ENCODE data around the gene MRPL24.

The MRPL24 gene

DNA sequence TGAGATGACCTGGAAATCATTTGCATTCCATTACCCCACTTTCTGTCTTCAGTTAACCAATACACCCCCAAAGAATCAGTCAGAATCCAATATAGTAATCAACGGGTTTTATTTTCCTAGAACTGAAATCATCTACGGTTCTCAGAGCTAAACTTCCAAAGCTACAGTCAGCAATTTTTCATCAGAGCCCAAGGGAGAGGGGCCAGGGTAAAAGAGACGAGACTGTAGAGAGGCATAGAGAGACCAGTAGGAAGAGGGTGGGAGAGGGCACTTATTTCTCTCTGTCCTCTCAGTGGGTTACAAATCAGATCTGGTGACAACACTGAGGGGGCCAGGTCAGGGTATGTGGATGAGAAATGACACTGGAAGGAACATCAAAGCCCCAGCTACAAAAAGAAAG is 1.1 kb upstream of the MRPL24 start:
- no peak for TF ChIP-seq GABPA (IDR thresholded peaks at IDR 0.05; ENCODE audit: low read depth)
- TF ChIP-seq, protein P1, sequence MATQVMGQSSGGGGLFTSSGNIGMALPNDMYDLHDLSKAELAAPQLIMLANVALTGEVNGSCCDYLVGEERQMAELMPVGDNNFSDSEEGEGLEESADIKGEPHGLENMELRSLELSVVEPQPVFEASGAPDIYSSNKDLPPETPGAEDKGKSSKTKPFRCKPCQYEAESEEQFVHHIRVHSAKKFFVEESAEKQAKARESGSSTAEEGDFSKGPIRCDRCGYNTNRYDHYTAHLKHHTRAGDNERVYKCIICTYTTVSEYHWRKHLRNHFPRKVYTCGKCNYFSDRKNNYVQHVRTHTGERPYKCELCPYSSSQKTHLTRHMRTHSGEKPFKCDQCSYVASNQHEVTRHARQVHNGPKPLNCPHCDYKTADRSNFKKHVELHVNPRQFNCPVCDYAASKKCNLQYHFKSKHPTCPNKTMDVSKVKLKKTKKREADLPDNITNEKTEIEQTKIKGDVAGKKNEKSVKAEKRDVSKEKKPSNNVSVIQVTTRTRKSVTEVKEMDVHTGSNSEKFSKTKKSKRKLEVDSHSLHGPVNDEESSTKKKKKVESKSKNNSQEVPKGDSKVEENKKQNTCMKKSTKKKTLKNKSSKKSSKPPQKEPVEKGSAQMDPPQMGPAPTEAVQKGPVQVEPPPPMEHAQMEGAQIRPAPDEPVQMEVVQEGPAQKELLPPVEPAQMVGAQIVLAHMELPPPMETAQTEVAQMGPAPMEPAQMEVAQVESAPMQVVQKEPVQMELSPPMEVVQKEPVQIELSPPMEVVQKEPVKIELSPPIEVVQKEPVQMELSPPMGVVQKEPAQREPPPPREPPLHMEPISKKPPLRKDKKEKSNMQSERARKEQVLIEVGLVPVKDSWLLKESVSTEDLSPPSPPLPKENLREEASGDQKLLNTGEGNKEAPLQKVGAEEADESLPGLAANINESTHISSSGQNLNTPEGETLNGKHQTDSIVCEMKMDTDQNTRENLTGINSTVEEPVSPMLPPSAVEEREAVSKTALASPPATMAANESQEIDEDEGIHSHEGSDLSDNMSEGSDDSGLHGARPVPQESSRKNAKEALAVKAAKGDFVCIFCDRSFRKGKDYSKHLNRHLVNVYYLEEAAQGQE (IDR thresholded peaks at IDR 0.05; ENCODE audit: insufficient replicate concordance, low read depth), result no peak
- peak overlapping the region; percentile 65 for H3K27ac ChIP-seq (replicated peaks)
- no peaks in the 10 kb centered on the region for H3K27me3 ChIP-seq (ENCODE audit: insufficient read depth, poor library complexity, severe bottlenecking)
- H3K4me3 ChIP-seq (replicated peaks; ENCODE audit: insufficient read depth, low read length), result no peak overlapping the region
- DNase-seq (ENCODE audit: low read depth in 1 of 2, low spot score in 1 of 2), result no peak

DNA sequence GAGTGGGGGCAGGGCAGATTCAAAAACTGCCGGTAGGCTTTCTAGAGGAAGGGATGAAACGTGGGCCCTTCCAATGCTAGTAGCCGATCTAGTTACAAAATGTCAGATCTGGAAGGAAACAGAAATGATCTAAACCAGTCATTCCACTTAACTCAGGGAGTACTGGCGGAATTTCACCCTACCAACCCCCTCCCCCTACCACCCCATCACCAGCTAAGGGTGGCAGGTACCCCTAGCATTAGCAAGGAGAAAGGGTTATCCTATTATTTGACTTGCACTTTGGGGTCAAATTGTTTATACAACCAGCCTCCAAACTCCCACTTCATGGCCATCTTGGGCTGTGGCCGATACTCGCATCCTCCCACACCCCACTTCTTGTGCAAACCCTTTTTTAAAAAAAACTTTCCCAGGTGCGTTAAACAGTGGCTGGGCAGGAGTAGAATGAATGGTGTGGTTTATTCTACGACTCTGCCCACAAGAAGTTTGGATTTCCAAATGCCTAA is 644 bp upstream of the MRPL24 start:
- Histone ChIP-seq H3K27me3 (ENCODE audit: insufficient read depth, poor library complexity, severe bottlenecking) (no peaks in the 10 kb centered on the region), H3K4me3 (replicated peaks; ENCODE audit: insufficient read depth, low read length) (peak overlapping the region; percentile 7; the same call in 1 of the 2 replicates), H3K27ac (replicated peaks) (peak overlapping the region; percentile 65)
- no peak for DNase-seq (ENCODE audit: low read depth in 1 of 2, low spot score in 1 of 2)
- no peak for TF ChIP-seq GABPA (IDR thresholded peaks at IDR 0.05; ENCODE audit: low read depth)
- TF ChIP-seq, protein P1 (IDR thresholded peaks at IDR 0.05; ENCODE audit: insufficient replicate concordance, low read depth), result no peak
- TF ChIP-seq POLR2AphosphoS5 (IDR thresholded peaks at IDR 0.05; ENCODE audit: low read depth), result no peak
- TF ChIP-seq, protein P2, sequence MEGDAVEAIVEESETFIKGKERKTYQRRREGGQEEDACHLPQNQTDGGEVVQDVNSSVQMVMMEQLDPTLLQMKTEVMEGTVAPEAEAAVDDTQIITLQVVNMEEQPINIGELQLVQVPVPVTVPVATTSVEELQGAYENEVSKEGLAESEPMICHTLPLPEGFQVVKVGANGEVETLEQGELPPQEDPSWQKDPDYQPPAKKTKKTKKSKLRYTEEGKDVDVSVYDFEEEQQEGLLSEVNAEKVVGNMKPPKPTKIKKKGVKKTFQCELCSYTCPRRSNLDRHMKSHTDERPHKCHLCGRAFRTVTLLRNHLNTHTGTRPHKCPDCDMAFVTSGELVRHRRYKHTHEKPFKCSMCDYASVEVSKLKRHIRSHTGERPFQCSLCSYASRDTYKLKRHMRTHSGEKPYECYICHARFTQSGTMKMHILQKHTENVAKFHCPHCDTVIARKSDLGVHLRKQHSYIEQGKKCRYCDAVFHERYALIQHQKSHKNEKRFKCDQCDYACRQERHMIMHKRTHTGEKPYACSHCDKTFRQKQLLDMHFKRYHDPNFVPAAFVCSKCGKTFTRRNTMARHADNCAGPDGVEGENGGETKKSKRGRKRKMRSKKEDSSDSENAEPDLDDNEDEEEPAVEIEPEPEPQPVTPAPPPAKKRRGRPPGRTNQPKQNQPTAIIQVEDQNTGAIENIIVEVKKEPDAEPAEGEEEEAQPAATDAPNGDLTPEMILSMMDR (IDR thresholded peaks at IDR 0.05; ENCODE audit: insufficient read depth, low read length), result no peak
- TF ChIP-seq SPI1 (IDR thresholded peaks at IDR 0.05; ENCODE audit: borderline replicate concordance, low read depth), result no peak

DNA sequence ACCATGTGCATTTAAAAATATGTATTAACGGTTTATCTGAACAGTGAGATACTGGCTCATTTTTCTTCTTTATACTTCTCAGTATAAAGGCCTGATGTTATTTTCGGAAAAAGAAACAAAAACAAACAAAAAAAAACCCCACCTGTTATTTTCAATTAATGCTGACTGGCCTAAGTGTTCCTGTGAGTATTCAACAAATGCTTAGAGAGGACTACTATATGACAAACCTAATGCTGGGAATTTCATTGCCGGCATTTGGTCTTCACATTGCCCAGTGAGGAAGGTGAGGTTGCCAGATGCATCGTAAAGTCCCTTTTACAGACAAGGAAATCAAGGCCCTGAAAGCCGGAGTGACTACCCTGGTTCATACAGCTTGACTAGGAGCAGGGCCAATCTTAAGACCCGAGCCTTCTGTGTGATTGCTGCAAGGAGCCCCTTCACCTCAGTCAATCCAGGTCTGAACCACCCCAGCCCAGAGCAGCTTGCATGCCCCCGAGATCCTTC is 599 bp downstream of the MRPL24 start:
- peak overlapping the region; percentile 86 for H3K27ac ChIP-seq (replicated peaks)
- H3K27me3 ChIP-seq (ENCODE audit: insufficient read depth, poor library complexity, severe bottlenecking), result no peaks in the 10 kb centered on the region
- TF ChIP-seq GABPA (IDR thresholded peaks at IDR 0.05; ENCODE audit: low read depth), result no peak
- peak overlapping the region; percentile 58 for H3K4me3 ChIP-seq (replicated peaks; ENCODE audit: insufficient read depth, low read length)
- no peak for DNase-seq (ENCODE audit: low read depth in 1 of 2, low spot score in 1 of 2)

DNA sequence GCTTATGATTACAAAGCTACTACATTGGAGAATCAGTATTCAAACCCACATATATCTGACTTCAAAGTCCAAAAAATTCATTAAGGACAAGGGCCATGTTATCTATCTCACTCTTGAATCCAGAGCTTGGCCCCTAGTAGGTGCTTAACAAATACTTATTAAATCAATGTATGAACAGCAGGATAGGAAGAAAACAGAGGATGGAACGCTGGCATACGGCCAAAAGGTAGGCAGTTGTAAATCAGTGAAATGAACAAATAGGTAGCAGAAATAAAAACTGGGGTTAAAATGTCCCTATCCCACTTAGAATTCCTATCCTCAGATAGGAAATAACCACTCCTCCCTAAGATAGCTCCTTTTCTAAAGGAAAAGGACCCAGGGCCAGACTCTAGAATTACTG is 2.0 kb downstream of the MRPL24 start:
- TF ChIP-seq SPI1 (IDR thresholded peaks at IDR 0.05; ENCODE audit: borderline replicate concordance, low read depth) (no peak), POLR2AphosphoS5 (IDR thresholded peaks at IDR 0.05; ENCODE audit: low read depth) (no peak), GABPA (IDR thresholded peaks at IDR 0.05; ENCODE audit: low read depth) (no peak)
- TF ChIP-seq, protein P1 (IDR thresholded peaks at IDR 0.05; ENCODE audit: insufficient replicate concordance, low read depth), result no peak
- TF ChIP-seq, protein P2 (IDR thresholded peaks at IDR 0.05; ENCODE audit: insufficient read depth, low read length), result no peak
- H3K27ac ChIP-seq (replicated peaks), result no peak overlapping the region
- no peaks in the 10 kb centered on the region for H3K27me3 ChIP-seq (ENCODE audit: insufficient read depth, poor library complexity, severe bottlenecking)
- H3K4me3 ChIP-seq (replicated peaks; ENCODE audit: insufficient read depth, low read length), result no peak overlapping the region
- DNase-seq (ENCODE audit: low read depth in 1 of 2, low spot score in 1 of 2), result no peak

All from HL-60 (cell line).